Astrocyte of the hippocampus (primary cell): Measurements from ENCODE around the gene FAM177A1.

Experiments used
- DNase-seq: peaks from one replicate; pipeline ENCODE4 v3.0.0; 2011; ENCODE audit warnings: low read depth, low spot score

The FAM177A1 gene

DNA sequence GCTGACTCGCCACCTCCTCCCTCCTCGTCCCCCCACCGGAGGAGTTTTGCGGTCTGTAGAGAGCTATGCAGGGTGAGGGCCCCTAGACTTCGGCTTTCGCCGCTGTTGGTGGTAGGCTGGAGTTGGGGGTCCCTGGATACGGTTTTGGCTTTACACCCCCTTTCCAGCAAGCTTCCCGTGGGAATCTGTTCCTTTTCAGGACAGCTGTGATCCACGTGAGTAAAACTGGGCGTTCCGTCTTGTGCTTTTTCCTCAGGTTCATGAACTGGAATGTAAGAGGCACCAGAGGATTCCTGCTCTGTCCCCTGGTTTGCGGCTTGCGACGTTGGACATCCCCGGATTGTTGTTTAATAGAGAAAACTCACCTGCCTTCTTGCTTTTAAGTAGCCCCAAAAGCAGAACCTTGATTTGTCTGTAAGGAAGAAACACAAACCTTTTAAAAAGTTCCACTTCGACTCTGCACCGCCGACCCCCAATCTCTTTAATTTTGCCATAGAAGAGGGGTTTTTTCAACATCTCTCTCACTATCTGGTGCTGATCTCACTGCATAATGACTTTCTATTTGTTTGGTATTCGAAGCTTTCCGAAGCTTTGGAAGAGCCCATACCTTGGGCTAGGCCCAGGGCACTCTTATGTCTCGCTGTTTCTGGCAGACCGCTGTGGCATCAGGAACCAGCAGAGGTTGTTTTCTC, 76.8 kb downstream of the FAM177A1 start:
- peak; percentile 45 for DNase-seq

DNA sequence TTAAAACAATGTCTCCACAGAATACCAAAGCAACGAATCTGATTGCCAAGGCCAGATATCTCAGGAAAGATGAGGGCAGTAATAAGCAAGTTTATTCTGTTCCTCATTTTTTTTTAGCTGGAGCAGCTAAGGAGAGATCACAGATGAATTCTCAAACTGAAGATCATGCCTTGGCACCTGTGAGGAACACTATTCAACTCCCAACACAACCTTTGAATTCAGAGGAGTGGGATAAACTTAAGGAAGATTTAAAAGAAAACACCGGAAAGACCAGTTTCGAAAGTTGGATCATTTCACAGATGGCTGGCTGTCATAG, 77.3 kb downstream of the FAM177A1 start:
- DNase-seq = no peak

DNA sequence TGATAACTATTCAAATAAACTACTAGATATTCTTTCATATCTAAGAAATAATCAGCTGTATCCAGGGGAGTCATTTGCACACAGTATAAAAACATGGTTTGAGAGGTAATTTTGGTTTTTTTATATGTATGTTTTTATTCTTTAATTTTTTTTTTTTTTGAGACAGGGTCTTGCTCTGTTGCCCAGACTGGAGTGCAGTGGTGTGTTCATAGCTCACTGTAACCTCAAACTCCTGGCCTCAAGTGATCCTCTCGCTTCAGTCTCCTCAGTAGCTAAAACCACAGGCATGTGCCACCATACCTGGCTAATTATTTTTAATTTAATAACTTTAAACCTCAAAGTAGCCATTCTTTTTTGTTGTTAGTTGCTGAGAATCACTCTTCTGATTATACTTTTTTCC, 78.1 kb downstream of the FAM177A1 start:
- DNase-seq = no peak
